Heart right ventricle (tissue), 16 donors: ENCODE measurements around the gene FLNB. TPM values are rescaled to one million over a fixed set of nuclear protein-coding genes. Genes with fewer than 3 reads are reported as not detected.

ENCODE experiments used
- ATAC-seq, 8 donors: fragments of 200-7000 bp; cut with Tn5 transposase; one replicate each; pipeline ENCODE4 v1.9.1; 2020; ENCODE audit warnings: mild to moderate bottlenecking in 8 of 8, moderate library complexity in 8 of 8, moderate number of reproducible peaks in 1 of 8
- DNase-seq, 2 donors: peaks; one replicate each; pipeline ENCODE4 v3.0.0-alpha.2; 2020
- H3K27ac ChIP-seq, 10 donors: fragments of 200-600 bp; sonication (generic) in 2 of 10; one replicate each; pipeline versions ENCODE4 v1.5.0 to v1.8.0; 2020 to 2022; ENCODE audit warnings: mild to moderate bottlenecking in 3 of 10
- H3K27me3 ChIP-seq, 7 donors: fragments of 200-600 bp; one replicate each; pipeline ENCODE4 v1.8.0; 2021 to 2022; ENCODE audit warnings: mild to moderate bottlenecking in 2 of 7
- H3K36me3 ChIP-seq, 9 donors: fragments of 200-600 bp; sonication (generic) in 1 of 9; one replicate each; pipeline versions ENCODE4 v1.5.0 to v1.8.0; 2020 to 2022; ENCODE audit warnings: mild to moderate bottlenecking in 2 of 9
- H3K4me1 ChIP-seq, 9 donors: fragments of 200-600 bp; sonication (generic) in 1 of 9; one replicate each; pipeline versions ENCODE4 v1.5.0 to v1.8.0; 2020 to 2022; ENCODE audit warnings: mild to moderate bottlenecking in 4 of 9
- H3K4me3 ChIP-seq, 10 donors: fragments of 200-600 bp; sonication (generic) in 2 of 10; one replicate each; pipeline versions ENCODE4 v1.5.0 to v1.8.0; 2020 to 2022; ENCODE audit warnings: mild to moderate bottlenecking in 7 of 10, moderate library complexity in 2 of 10
- H3K9me3 ChIP-seq, 11 donors: fragments of 200-600 bp in 10 of 11; sonication (generic) in 2 of 11; one replicate each; pipeline versions ENCODE4 v1.5.0 to v1.8.0; 2013 to 2022; ENCODE audit warnings: mild to moderate bottlenecking in 2 of 11, control low read depth in 1 of 11, moderate library complexity in 1 of 11
- WGBS, 2 donors: extraction: QIAGEN DNeasy Blood & Tissue Kit; methylation state at CpG; one replicate each; pipeline ENCODE4 v1.1.7; 2013; ENCODE audit warnings: inconsistent platforms in 1 of 2; 5-methylcytosine and 5-hydroxymethylcytosine counted together
- intact Hi-C, 10 donors: fragments of 100-400 bp; cut with DNase I; formaldehyde crosslinking; loops; one replicate each; pipeline versions ENCODE4 v1.11.1 to v1.14.2; 2022
- polyA plus RNA-seq, 2 donors: library from polyadenylated mRNA; stranded (reverse); fragments of 200-250 nt; gene quantifications; one replicate each; pipeline ENCODE4 v1.2.3, GENCODE V29; 2013
- total RNA-seq, 10 donors: library from RNA; stranded (reverse); fragmentation: NEBNext Ultra II Directional in 3 of 10; extraction: Animal tissue kit (Norgen Biotek cat#: 25700) in 3 of 10; gene quantifications; one replicate each; pipeline versions ENCODE4 v1.2.1 to v1.2.4, GENCODE V29; 2021 to 2023
- TF ChIP-seq, protein P1 (sequence below), 9 donors: fragments of 200-600 bp; sonication (generic) in 2 of 9; IDR thresholded peaks; one replicate each; pipeline versions ENCODE4 v1.5.0 to v1.8.0; 2021 to 2022; ENCODE audit warnings: antibody characterized with exemption in 9 of 9, mild to moderate bottlenecking in 5 of 9, moderate library complexity in 1 of 9
- donor health status: Arrhythmogenic right ventricular cardiomyopathy.
- donor health status: ischemic (EF 13 %, LVEDD 7.1; RV severe dilation, severe dysfunction).
- donor health status: healthy with polysubstance abuse.
- donor health status: DM: no; HTN: yes; CAD: no.
- donor health status: DM: no; HTN: no; CAD: no.
- donor health status: ischemic (EF 25% LVEDD 6.9; RV normal size, moderate dysfunction).
- donor health status: ischemic (EF 25% LVEDD 5.7; RV mildly dilated, moderate dysfunction).
- donor health status: healthy.
- donor health status: DM: yes; HTN: yes; CAD: no.
- donor health status: Ischemic cardiomyopathy.
- donor health status: ischemic (EF 35%, LVEDD 5.7; RV mildly dilated, moderate dysfunction).
- donor health status: nonischemic (EF 11% LVEDD 7.7; RV severe dilation, severe dysfunction).
- donor health status: DM: yes; HTN: yes; CAD: no.
- donor health status: PGD.
- donor health status: ischemic (EF 29% LVEDD 5.4; RV normal size, mild dysfunction).
- donor health status: nonischemic (EF 23%, LVEDD 6.1; RV moderate dilation, normal function).

FLNB gene
- total and polyA plus RNA-seq, 12 donors = 27.4 to 65.3 (median 38.6) TPM

DNA sequence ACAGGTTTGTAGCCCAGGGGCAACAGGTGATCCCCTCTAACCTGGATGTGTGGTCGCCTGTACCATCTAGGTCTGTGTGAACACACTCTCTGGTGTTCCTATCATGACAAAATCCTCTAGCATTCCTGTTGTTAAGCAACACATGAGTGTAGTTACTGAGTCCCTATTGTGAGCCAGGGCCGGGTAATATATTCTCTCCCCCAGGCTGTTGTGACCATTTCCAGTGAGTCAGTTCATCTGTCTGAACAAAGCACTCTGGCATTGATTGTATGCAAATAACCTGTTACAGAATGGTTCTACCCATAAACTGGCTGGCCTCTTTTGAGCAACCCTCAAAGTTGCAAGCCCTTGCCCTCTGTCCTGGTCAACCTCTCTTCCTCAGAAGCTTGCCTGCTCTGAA is 2.6 kb upstream of the FLNB start:
- Histone ChIP-seq H3K9me3 (no peaks in the 10 kb centered on the region), H3K4me3 (no peak overlapping the region), H3K27ac (peak overlapping the region in 1 of 10 donors; percentile 26), H3K36me3 (no peaks in the 10 kb centered on the region), H3K4me1 (peaks cover 0 to 27% (median 18%) of the 10 kb centered on the region in 9 donors), H3K27me3 (no peaks in the 10 kb centered on the region)
- TF ChIP-seq, protein P1, sequence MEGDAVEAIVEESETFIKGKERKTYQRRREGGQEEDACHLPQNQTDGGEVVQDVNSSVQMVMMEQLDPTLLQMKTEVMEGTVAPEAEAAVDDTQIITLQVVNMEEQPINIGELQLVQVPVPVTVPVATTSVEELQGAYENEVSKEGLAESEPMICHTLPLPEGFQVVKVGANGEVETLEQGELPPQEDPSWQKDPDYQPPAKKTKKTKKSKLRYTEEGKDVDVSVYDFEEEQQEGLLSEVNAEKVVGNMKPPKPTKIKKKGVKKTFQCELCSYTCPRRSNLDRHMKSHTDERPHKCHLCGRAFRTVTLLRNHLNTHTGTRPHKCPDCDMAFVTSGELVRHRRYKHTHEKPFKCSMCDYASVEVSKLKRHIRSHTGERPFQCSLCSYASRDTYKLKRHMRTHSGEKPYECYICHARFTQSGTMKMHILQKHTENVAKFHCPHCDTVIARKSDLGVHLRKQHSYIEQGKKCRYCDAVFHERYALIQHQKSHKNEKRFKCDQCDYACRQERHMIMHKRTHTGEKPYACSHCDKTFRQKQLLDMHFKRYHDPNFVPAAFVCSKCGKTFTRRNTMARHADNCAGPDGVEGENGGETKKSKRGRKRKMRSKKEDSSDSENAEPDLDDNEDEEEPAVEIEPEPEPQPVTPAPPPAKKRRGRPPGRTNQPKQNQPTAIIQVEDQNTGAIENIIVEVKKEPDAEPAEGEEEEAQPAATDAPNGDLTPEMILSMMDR (IDR thresholded peaks at IDR 0.05) = no peak
- no peak for DNase-seq
- WGBS, 2 donors = 78% methylated on average over 2 of the region's 2 CpGs
- peak in 1 of 8 donors; percentile 1 for ATAC-seq
- intact Hi-C loops = loop anchor here (5.0 to 10.0 kb wide), 11 partner anchors 51 to 299 kb away; partner anchors contain the start of genes HTD2 (in 1 of the 10) and RPP14 (in 1 of the 10)

DNA sequence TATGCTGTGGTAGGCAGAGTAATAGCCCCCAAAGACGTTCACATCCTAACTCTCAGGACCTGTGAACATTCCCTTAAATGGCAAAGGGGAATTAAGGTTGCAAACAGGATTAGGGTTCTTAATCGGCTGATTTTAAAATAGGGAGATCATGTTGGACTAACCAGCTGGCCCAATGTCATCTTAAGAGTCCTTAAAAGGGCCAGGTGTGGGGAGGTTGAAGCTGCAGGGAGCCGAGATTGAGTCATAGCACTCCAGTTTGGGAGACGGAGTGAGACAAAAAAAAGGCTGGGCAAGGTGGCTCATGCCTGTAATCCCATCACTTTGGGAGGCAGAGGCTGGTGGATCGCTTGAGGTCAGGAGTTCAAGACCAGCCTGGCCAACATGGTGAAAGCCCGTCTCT is 1.6 kb upstream of the FLNB start:
- Histone ChIP-seq H3K27ac (no peak overlapping the region), H3K9me3 (no peaks in the 10 kb centered on the region), H3K4me1 (peaks cover 0 to 36% (median 27%) of the 10 kb centered on the region in 9 donors), H3K4me3 (no peak overlapping the region), H3K27me3 (no peaks in the 10 kb centered on the region), H3K36me3 (no peaks in the 10 kb centered on the region)
- no peak for ATAC-seq
- TF ChIP-seq, protein P1 (IDR thresholded peaks at IDR 0.05) = no peak
- WGBS, 2 donors = 78 to 83% methylated on average over 6 of the region's 6 CpGs
- intact Hi-C loops = loop anchor here (5.0 to 10.0 kb wide), 11 partner anchors 52 to 298 kb away; partner anchors contain the start of genes HTD2 (in 1 of the 10) and RPP14 (in 1 of the 10)
- DNase-seq = no peak

DNA sequence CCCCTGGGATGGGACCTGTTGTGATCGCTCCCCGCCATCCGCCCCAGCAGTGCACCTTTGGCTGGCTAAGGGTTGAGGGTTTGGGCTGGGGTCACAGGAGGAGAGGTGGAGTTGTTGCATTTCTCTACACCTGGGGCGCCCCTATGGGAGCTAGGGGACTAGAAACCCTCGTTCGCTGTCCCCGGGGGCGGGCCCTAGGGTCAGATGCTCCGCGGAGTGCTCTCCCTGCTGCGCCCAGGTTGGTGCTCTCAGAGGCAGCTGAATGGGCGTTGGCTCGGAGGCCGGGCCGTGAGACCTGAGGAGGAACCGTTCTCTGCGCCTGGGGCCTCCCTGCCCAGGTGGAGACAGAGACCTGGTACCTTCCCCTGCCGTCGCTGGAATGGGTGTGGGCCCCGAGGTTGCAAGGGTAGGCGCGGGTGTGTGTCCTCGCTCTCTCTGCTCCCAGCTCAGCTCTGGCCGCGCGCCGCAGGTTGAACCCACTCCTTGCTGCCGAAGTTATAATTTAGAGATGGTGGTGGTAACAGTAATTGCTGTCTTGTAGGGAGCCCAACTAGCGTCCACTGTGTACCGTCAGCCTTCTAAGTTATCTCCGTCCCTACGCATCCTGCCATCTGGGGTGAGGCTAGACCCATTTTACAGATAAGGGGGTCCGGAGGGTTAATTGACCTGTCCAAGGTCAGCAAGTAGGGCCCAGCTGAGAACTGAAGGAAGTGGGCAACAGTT is 965 bp downstream of the FLNB start:
- peak in 1 of 2 donors; percentile 27 for DNase-seq
- TF ChIP-seq, protein P1 (IDR thresholded peaks at IDR 0.05) = no peak
- Histone ChIP-seq H3K27ac (peak overlapping the region; percentile 2 to 88 (median 81)), H3K9me3 (no peaks in the 10 kb centered on the region), H3K4me3 (peak overlapping the region; percentile 62 to 99 (median 92)), H3K27me3 (no peaks in the 10 kb centered on the region), H3K36me3 (no peaks in the 10 kb centered on the region), H3K4me1 (peaks cover 2 to 58% (median 47%) of the 10 kb centered on the region in 9 donors)
- intact Hi-C loops = loop anchor here (2.0 to 10.0 kb wide), 12 partner anchors 54 to 296 kb away; partner anchors contain the start of genes HTD2 (in 1 of the 10) and RPP14 (in 1 of the 10)
- ATAC-seq = peak in 7 of 8 donors; percentile 12 to 51 (median 21)
- 20 to 22% methylated on average over 33 of the region's 33 CpGs for WGBS, 2 donors

DNA sequence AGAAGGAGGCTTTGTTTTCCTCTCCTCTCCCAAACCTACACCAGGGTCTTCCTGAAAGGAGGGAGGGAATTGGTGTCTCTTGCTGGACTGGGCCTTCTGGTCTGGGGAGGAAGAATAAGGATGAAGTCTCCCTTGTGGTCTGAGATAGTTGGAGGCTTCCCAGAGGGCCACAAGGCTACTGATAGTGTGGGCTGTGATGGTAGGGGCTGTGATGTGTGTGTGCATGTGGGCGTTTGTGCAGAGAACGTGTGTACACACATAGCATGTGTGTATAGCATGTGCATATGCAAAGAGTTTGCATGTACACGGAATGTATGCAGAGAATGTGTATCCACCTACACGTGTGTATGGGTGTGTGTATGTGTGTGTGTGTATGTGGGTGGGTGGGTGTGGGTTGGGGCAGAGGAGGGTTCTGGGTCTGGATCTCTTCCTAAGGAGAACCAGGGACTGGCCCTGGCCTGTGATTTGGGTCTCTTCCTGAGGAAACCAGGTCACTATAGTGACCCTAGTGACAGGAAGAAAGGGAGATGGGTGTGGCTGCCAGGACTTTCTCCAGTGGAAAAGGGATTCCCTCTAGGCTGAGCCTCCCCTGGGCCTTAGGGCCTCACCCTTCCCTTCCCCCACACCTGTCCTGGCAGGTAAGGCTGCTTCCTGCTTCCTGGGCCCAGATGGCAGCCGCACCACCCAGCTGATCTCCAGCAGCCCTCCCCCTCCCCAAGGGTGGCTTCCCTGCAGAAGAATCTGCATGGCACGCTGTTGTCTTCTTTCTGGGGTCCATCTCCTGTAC is 1.7 kb downstream of the FLNB start:
- WGBS, 2 donors = 52 to 68% methylated on average over 6 of the region's 6 CpGs

More for the DNA sequence above, 1.7 kb downstream of the FLNB start:
- Histone ChIP-seq H3K4me1 (peaks cover 2 to 65% (median 48%) of the 10 kb centered on the region in 9 donors), H3K27me3 (no peaks in the 10 kb centered on the region), H3K4me3 (peak overlapping the region in 9 of 10 donors; percentile 62 to 99 (median 94)), H3K36me3 (no peaks in the 10 kb centered on the region), H3K9me3 (no peaks in the 10 kb centered on the region), H3K27ac (peak overlapping the region; percentile 2 to 88 (median 81))
- intact Hi-C loops = loop anchor here (2.0 to 10.0 kb wide), 14 partner anchors 37 to 295 kb away; partner anchors contain the start of genes HTD2 (in 1 of the 10) and RPP14 (in 1 of the 10)
- no peak for DNase-seq
- TF ChIP-seq, protein P1 (IDR thresholded peaks at IDR 0.05) = no peak
- peak in 6 of 8 donors; percentile 5 to 54 (median 20) for ATAC-seq
